NCI-H2196 treated with DMSO at 0.1 percent for 48 hours (cell line): ENCODE data around the gene MRPL38.

Experiments used
- DNase-seq: peaks from one replicate; lab custom pipeline; 2025; ENCODE audit not compliant: unreplicated experiment; lab: John Stamatoyannopoulos, UW

The MRPL38 gene

DNA sequence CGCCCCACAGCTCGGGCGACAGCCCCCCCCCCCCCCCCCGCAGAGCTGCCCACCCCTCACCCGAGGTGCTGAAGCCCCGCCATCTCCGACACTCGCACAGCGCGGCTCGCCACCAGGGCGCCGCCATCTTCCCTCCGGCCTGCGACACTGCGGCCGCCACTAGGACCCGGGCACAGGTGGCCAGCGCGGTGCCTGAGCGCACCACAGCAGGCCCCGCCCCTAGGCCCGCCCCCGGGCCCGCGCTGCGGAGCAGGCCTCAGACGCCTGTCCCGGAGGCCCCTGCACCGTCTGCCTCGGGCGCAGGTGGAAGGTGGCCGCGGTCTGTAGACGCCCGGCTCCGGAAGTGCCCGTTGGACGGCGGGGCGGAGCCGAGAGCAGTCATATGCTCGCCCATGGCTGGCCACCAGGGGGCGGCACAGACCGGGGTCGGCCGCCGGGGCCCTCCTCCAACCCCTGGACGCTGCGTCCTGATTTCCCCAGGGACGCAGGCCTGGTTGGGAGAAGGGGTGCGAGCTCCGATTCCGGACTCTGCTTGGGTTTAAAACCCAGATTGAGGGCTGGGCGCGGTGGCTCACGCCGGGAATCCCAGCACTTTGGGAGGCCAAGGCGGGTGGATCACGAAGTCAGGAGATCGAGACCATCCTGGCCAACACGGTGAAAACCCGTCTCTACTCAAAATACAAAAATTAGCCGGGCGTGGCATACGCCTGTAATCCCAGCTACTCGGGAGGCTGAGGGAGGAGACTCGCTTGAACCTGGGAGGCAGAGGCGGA lies at the start of gene MRPL38:
Gene MRPL38, minus strand, starts transcription at position 136 of the 773 bp plus-strand sequence. Its CDS starts 9 bp downstream, at position 127.
- peak; percentile 98 for DNase-seq

DNA sequence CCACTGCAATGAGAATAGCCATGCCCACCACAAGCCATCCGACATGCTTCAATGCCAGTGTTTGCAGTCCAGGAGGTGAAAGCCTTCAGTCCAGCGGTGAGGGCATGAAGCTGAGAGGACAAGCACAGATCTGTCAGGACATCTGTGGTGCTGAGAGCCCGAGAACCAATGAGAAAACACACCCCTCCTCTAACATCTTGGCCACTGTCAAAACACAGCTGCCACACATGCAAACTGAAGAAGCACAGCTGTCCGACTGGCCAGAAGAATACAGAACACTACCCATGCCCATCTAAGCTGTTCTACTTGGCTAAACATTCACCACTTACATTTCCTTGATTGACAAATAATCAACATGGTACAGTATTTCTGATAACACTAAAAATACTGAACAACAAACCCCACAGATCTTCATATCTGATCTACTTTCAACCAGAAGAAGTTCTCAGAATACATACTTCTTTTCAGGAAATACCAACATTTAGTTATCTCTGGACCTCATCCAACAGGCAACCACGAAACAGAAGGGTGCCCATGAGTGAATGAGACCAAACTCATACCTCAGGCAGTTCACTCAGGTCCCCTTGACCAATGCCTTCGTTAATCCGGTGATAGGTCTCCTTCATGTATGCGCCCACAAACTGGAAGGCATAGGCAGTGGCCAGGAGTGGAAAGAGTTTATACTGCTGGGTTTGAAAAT lies 46.3 kb upstream of the MRPL38 start:
- DNase-seq = no peak

DNA sequence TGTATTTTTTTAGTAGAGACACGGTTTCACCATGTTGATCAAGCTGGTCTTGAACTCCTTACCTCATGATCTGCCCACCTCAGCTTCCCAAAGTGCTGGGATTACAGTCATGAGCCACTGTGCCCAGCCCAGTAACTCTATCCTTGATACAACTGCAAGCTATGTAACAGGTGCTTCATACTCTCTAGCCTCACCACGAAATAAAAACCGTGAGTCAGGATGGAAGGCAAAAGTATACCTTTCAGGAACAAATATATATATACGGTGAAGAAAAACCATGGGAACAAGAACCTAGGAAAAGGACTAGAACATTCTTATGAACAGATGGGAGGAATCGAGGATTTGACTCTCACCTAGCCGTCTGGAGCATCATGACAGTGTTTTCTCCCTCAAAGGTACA lies 45.7 kb upstream of the MRPL38 start:
- DNase-seq = no peak

DNA sequence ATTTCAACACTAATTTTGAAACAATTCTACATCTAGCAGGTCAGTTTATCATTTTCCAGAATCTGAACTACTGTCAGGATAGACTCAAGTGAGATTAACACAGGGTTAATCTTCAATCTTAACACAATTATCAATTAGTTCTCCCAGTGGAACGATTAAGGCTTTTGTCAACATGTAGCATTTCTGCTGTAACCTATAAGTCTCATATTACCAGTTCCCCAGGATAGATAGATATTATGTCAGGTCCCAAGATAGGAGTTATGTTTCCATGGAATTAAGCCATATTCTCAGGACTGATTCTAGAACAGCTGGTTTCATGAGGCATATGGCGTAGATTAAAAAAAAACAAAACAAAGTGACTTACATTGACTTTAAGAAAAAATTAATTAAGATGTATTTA lies 40.5 kb upstream of the MRPL38 start:
- DNase-seq = no peak

DNA sequence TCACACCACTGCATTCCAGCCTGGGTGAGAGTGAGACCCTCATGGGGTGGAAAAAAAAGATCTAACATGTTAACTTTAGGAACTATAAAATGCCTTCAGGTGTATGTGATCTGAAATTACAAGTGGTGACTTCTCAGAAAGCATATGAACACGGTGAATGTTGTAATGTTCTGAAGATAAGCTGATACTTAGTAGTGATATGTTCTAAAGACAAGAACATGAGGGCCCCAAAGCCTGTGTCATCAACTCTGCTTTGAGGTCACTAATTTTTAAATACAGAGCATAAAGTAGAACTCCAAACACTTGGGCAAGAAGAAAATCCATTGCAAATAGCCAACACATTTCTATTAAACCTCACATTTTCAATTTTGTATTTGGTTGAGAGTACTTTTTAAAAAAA lies 38.8 kb upstream of the MRPL38 start:
- DNase-seq = no peak

DNA sequence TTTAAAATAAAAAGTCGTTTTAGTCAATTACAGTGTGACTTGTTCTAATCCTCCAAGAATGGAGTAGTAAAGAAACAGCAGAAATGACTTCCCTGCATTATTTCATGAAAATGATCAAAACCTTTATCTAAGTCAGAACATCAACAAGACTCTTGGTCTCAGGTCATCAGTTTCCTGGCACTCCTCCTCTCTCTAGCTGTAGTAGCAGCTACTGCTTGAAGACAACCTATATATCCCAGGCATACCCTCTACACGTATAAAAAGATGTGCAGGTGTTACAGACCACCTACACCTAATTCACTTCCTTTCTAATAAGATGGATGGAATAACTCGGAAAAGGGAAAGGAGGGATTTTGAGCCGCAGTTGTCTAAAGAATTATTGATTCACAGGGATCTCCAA lies 37.8 kb upstream of the MRPL38 start:
- no peak for DNase-seq

DNA sequence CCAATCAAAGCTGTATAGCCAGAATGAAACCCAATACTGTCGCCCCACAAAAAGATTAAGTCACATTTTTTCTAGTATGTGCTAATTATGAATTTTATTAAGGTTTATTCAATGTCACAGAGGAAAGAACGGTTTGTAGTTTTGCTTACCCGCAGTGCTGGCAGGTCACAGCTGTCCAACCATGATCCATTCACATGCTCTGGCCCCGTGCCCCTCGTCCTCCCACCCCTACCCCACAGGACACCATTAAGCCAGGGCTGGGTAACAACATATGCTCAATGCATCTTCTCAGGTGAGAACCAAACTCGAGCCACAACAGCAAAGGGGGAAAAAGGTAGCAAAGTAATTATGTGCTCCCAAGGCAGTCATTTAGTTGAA lies 36.7 kb upstream of the MRPL38 start:
- DNase-seq = no peak

DNA sequence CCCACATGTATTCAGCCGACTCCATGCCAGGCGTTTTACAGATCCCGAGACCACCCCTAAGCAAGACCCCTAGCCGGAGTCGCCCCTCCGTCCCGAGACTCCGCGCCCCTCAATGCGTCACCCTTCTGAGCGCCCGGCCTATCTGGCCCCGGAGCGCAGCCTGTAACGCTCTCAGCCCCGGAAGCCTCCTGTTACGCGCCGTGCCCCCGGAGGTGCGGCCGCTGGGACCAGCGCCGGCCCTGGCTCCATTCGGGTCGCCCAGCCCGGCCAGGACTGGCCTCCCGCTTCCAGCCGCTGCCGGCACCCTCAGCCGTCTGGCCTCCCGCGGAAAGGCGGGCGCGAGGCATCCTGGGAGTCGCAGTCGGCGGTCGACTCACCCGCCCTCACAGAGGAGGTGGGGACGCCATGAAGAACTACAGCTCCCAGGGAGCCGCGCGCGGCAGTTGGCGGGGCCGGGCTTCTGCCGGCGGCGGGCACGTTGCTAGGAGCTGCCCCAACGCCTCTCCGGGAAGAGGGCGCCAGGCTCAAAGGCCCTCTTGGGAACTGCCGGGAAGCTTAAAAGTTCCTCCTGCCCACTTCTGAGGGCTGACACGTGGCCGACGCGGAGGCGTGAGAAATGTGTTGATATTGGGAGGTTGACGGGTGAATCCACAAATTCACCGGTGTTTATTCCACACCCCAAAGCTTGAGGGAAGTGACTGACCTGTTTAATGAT lies 36.2 kb upstream of the MRPL38 start, which contains the start of gene FBF1:
Gene FBF1, minus strand, starts transcription at position 316 of the 715 bp plus-strand sequence. CDS start 2,893 bp downstream, outside the sequence.
- DNase-seq = peak; percentile 98

DNA sequence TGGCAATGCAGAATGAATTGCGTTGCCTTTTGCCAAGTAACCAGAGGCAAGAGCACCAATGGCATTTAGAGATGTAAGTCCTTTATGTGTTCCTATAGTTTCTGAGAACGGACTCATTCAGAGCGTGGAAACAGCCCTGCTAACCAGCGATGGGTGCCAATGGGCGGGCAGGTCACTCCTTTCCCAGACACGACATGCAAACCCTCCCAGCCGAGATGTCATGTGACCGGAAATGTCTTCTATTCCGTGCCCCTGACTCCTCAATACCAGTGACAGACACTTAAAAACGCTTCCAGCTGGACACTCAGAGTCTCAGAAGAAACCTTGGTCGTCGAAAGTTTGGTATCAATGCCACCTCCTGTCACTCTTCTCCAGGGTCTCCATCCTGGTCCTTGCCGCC lies 33.0 kb upstream of the MRPL38 start:
- DNase-seq = no peak

DNA sequence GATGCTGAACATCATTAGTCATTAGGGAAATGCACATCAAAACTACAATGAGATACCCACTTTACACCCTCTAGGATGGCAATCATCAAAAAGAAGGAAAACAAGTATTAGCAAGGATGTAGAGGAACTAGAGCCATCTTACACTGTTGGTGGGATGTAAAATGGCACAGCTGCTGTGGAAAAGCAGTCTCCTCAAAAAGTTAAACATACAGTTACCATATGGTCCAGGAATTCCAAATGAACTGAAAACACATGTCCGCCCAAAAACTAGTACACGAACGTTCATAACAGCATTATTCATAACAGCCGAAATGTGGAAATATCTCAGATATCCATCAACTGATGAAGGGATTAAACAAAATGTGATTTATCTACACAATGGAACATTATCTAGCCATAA lies 29.1 kb upstream of the MRPL38 start:
- no peak for DNase-seq

DNA sequence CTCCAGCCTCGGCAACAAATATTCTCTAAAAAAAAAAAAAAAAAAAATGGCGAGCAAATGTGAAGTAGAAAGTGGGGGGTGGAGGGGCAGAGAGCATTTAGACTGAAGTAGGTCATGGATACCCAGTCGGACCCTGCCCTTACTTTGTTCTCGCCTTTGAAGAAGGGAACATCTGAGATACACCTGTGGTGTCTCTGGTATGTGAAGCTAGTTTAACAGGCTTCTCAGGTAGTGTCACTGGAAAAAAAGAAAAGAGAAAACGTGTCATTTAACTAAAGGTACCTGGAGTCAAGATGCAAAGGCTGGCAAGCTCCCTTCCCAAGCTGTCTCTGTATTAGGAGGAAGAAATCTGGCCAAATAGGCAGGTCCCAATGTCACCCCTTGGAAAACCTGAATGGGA lies 28.2 kb upstream of the MRPL38 start:
- no peak for DNase-seq

DNA sequence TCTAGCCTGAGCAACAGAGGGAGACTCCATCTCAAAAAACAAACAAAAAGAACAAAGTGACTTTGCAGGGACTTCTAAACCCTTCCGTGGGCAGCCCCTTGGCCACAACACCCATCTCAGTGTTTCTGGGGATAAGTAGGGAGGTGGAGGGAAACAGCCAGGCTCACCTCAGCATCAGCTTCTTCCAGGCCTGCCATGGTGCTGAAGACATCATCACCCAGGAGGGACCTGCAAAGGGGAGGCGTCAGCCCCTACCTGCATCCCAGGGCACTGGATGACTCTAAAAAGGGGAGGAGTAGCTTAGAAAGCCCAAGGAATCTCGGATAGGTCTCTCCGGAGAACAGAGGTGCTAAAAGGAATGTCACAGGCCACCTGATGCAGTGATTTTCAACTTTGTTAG lies 26.4 kb upstream of the MRPL38 start:
- no peak for DNase-seq

DNA sequence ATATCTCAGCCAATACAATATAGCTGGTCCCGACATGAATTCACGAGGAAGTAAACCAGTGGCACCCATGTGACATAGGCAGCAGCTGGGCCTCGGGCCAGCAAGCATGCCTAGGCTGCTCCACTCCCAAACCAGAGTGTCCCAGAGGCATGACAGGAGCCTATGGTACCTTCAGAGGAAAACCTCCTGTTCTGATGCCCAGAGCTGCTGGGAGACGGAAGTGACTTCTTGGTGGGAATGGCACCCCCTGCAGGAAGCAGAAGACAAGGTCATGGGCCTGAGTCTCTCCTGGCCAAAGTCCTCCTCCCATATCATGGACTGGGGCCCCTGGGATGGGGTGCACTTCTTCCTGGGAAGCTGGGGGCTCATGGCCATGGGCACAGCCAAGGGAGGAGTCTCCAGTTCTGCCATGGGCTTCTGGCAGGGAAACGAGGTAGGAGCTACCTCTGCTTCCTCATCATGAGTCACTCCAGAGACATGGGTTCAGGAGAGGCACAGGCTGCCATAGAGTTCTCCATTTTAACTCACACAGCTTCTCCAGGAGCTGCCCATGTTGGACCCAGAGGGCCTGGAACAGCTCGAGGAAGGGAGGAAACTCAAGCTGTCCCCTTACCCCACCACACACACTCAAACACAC lies 22.7 kb upstream of the MRPL38 start:
- DNase-seq = peak; percentile 33

DNA sequence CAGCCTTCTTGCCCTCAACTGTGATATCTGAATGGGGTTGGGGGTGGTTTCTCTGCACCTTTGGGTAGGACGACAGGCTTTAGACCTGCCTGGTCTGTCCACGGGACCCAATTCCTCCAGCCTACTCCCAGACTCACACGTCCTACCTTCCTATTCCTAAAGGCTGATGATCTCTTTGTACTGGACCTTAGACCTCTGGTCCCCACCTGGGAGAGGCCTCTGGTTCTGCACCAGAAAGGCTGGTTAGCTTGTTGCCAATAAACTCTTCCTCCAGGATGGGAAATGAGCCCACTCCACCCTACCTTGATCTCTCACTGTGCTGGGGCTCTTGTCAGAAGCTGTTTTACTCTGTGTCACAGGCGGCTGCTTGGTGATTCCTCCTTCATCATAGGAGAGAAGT lies 21.8 kb upstream of the MRPL38 start:
- no peak for DNase-seq

DNA sequence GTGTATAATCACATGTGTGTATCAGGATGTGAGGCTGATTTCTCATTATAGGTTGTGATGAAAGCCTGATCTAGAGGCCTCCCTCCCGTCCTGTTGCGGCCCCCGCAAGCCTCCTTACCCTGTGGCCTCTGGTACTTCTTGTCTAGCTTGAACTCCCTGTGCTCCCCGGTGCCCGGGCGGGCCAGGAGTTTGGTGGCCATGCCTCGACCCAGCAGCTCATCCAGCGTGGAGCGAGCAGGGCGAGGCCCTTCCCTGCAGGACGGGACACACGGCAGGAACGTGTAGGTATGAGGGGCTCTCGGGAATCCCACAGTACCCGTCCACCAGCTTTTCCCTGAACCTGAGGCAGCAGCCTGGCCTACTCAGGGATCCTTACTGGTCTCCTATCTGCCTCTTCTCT lies 21.2 kb upstream of the MRPL38 start:
- DNase-seq = no peak

DNA sequence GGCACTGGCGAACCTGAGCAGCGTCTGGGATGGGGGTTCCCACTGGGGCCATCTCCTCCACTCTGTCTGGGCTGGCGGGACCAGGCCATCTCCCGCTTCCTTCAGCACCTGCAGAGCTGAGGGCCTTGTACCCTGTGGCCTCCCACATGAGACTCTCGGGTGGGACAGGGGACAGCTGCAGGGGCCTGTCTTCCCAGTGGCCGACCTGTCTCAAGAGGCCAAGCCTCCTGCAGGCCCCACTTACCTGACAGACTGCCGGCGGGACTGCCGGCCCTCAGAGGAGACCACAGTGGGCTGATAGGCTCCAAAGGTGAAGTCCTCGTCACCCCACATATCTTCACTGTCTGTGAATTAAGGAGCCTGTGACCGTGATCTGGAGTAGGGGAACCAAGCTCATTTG lies 20.4 kb upstream of the MRPL38 start:
- DNase-seq = no peak

DNA sequence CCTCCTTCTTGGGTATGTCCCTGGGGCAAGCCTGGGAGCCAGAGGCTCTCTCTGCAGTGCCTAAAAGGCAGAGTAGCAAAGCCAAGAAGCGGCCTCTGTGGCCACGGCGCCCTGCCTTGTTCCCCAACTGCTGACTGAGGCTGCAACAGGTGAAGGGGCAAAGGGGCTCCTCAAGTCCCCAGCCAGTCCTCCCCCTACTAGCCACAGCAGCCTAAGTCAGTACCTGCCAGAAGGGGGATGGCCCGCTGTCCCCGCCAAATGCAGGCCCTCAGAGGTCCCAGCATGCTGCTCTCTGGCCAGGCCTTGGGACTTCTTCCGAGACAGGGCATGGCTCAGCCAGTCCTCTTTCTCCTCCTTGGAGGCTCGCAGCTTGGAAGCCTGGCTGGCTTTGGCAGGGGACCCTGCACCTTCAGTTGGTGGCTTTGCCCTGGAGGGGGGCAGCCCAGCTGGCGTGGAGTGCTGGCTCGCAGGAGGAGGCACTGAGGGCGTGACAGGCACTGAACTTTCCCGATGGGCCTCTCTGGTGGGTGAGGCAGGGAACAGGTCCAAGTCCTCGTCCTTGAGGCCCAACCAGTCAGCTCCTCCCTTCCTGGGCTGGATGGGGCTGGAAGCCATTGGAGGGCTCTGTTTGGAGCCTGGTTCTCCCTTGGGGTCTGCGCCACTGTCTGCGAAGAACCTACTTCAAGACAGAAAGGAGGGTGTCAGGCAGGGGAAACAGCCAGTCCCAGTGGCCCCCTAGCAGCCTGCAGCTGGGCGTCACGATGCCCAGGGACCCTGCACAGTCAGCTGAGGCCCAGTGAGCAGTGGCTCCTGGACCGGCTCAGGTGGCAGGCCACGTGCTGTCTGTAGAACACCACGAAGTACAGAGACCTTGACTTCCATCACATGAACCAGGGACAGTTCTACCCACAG lies 18.5 kb upstream of the MRPL38 start:
- no peak for DNase-seq

DNA sequence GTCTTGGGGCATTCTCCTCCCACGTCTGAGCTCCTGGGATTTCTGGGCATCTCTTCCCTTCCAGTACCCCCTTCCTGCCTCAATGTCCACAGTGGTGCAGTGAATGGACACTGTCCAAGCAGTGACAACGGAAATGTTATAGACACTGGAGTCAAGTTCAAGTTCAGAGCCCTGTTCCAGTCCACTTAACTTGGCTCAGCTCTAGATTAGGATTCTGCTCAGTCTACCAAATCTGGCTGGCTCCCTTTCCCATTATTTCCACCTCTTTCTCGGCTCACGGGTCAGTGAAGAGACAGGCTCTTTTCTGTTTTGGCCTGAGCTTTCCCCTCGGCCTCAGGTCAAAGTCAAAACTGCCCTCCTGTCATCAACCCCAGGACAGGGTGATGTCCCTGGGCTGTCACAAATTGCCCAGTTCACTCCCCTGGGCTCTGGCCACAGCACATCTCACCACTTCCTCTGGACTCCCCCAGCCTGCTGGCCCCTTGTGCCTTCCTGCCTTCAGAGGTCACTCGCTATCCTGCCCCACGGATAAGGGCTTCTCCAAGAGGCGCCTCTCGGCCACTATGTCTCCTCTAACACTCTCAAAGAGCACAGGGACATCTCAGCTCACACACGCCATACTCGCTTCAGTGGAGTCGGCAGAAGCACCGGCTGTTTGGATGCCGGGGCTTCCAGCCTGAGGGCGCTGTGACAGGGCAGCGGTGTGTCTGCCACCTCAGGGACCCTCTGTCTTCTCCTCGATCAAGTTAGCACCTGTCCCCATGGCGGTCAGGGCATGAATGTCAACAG lies 17.7 kb upstream of the MRPL38 start:
- DNase-seq = no peak

DNA sequence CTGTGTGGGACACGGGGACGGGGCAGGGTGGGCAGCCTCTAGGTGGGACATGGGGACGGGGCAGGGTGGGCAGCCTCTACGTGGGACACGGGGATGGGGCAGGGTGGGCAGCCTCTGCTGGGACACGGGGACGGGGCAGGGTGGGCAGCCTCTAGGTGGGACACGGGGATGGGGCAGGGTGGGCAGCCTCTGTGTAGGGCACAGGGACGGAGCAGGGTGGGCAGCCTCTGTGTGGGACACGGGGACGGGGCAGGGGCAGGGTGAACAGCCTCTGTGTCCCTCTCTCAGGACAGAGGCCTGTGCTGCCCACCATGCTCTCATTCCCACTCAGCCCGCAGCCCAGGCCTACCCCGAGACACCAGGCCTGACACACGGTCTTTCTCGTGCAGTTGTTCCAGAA lies 16.9 kb upstream of the MRPL38 start:
- DNase-seq = no peak
